ENCODE results near the gene CLINT1.
"Not testable (repeated sequence)": the region's sequence is repeated elsewhere in the genome, so short reads cannot be mapped to it uniquely, and the experiment has no call there.

CLINT1 gene

DNA sequence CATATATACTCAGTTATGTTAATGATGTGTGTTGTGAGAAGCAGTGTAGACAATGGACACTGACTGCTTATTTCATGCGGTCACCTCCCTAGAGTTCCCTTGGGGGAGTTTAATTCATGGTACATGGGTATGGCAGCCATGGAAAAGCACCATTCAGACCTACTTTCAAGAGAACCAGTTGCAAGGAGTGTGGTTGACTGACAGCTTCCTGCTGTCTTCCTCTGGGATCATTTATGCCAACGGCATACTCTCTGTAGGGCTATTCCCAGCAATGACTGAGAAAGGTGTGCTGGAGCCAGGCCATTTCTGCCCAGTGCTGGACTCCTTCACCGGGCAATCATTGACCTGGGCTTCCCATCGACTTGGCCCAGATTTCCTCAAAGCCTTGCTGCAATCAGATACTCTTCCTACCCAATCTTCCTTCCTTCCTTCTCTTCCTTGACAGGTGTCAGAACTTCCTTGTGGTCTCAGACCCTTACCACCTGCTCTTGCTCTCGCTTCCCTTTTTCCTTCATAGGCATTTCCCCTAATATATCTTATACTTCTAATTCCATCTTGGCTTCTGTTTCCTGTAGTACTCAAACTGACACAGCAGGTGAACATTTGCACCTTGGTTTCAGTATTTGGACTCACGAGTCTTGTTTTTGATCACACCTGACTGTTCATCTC is 3.4 kb upstream of the CLINT1 start:
- DNase-seq (ENCODE audit: low read depth) = no peak

DNA sequence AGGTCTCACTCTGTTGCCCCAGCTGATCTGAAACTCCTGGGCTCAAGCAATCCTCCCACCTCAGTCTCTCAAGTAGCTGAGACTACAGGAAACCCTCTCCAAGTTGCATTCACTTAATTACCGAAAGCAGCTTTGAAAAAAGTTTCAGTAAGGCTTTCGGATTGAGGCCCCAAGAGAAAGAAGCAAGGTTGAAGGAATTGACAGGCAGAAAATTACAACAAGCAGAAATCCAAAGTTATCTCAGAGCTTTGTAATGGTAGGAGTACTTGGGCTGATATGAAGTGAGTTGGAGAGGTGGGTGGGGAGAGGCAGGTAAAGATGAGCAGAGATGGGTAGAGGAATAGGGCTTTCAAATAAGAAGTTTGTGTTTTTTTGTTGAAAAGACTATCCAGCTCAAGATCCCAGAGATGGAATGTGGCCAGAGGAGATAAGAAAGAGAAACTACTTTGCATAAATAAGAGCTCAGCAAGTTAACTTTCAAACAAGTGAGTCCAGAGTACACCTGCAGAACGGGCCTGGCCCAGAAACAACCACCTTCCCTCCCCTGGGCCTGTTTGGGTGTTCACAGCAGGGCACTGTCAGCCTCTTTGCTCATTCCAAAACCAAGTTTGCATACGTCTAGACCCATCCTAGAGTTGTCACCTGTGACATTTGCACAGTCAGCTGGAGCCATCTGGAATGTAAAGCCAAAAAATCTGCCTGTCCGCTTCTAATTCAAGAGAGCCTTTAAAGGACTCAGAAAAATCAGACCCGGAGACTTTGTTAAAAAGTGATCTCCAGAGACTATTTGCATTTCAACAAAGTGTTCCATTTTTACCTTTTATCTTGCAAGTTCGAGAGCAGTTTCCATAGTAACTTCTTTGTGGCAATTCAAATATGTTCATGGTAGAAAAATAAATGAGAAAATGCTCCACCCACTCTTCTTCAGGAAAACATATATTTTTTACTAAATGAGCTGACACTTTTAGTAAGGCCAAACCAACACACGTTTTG is 2.2 kb upstream of the CLINT1 start:
- no peak for DNase-seq (ENCODE audit: low read depth)

GRCh38 chr5:157859227-157859575 is 256 bp upstream of the CLINT1 start:
- DNase-seq (ENCODE audit: low read depth) = no peak

GRCh38 chr5:157857816-157858526 is 974 bp downstream of the CLINT1 start:
- no peak for DNase-seq (ENCODE audit: low read depth)

GRCh38 chr5:157855404-157855994 is 3.4 kb downstream of the CLINT1 start:
- no peak for DNase-seq (ENCODE audit: low read depth)

- not testable (repeated sequence) for DNase-seq (ENCODE audit: low read depth)
Observed at GRCh38 chr5:157853365-157853764, 5.6 kb downstream of the CLINT1 start.

DNA sequence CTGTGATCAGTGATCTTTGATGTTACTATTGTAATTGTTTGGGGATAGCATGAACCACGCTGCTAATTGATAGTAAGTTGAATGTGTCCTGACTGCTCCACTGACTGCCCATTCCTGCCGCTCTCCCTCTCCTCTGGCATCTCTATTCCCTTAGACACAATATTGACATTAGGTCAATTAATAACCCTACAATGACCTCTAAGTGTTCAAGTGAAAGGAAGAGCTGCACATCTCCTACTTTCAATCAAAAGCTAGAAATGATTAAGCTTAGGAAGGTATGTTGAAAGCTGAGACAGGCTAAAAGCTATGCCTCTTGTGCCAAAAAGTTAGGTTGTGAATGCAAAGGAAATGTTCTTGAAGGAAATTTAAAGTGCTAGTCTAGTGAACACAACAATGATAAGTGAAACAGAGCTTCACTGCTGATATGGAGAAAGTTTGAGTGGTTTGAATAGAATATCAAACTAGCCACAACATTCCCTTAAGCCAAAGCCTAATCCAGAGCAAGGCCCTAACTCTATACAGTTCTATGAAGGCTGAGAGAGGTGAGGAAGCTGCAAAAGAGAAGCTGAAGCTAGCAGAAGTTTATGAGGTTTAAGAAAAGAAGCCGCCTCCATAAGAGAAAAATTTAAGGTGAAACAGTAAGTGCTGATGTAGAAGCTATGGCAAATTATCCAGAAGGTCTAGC is 12.9 kb downstream of the CLINT1 start:
- no peak for DNase-seq (ENCODE audit: low read depth)

DNA sequence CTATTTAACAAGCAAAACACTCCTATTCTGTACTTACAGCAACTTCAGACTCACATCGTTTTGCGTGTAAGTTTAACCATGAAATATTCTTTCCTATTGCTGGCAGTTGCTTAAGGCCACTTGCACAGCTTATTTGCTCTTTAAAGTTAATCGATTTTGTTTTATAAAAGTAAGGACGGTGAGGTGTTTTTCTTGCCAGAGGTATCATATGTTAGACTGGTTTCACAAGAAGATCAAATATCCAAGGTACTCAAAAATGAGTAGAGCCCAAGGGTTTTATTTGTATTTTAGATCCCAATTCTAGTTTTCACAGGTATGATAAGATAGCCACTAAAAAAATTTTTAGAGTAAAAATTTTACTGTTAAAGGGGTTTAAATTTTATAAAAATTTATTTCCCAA is 16.2 kb downstream of the CLINT1 start:
- DNase-seq (ENCODE audit: low read depth) = no peak

GRCh38 chr5:157842185-157842584 is 16.8 kb downstream of the CLINT1 start:
- no peak for DNase-seq (ENCODE audit: low read depth)

GRCh38 chr5:157839157-157839795 is 19.7 kb downstream of the CLINT1 start:
- DNase-seq (ENCODE audit: low read depth) = no peak

DNA sequence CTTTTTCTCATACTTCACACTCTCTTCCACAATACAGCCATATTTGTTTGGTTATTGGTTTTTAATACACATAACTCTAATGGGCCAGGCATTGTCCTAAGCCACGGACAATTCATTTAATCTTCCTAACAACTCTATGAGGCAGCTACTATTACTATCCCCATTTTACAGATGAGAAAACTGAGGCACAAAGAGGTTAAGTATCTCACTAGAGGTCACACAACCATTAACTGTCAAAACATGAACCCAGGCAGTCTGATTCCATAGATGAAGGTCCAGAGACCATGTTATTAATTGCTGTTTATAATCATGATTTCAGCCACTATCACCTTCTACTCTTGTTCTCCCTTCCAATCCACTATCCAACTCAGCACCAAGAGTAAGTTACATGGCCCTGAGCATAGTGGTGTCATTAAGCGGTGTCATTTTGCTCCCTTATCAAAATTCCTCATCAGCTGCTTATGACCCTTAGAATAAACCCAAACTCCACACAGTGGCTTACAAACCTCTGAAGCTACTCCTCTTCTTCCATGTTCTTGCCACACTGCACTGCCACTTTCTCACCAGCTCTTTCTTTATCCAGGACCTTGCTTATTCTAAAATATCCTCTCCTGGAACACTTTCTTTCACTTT is 22.7 kb downstream of the CLINT1 start:
- no peak for DNase-seq (ENCODE audit: low read depth)

DNA sequence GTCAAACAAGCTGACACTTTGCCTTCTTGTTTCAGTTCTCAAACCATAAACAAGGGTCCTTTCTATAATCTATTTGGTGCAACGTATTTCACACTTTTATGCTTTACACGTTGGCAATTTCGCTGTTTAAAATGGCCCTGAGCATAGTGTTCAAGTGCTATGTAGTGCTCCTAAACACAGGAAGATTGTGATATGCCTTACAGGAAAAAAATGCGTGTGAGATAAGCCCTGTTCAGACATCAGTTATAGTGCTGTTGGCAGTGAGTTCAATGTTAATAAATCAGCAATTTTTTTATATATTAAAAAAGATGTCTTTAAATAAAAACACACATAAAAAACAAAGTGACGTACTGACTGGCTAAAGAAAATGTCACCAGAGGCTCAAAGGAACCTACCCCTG is 23.9 kb downstream of the CLINT1 start:
- no peak for DNase-seq (ENCODE audit: low read depth)

DNA sequence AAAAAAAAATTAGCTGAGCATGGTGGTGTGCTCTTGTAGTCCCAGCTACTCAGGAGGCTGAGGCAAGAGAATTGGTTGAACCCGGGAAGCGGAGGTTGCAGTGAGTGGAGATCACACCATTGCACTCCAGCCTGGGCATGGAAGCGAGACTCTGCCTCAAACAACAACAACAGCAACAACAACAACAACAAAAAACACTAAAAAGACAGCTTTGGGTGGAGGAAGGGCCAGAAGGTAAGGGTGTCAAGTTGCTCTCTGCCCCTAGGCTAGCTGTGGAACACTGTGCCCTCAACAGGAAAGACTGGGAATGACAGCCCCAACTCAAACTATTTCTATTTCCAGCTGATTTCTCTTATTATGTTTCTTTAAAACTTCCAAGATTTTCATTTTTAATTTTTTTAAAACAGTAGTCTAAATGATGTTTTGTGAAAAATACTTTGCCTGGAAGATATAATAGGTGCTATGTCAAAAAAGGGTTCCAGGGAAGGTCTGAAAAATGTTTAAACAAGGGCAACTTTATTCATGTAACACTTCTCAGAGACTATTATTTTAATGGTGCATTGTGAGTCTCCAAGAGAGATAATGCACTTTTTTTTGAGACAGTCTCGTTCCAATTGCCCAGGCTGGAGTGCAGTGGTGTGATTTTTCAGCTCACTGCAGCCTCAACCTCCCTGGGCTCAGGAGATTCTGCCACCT is 29.9 kb downstream of the CLINT1 start:
- DNase-seq (ENCODE audit: low read depth) = no peak

DNA sequence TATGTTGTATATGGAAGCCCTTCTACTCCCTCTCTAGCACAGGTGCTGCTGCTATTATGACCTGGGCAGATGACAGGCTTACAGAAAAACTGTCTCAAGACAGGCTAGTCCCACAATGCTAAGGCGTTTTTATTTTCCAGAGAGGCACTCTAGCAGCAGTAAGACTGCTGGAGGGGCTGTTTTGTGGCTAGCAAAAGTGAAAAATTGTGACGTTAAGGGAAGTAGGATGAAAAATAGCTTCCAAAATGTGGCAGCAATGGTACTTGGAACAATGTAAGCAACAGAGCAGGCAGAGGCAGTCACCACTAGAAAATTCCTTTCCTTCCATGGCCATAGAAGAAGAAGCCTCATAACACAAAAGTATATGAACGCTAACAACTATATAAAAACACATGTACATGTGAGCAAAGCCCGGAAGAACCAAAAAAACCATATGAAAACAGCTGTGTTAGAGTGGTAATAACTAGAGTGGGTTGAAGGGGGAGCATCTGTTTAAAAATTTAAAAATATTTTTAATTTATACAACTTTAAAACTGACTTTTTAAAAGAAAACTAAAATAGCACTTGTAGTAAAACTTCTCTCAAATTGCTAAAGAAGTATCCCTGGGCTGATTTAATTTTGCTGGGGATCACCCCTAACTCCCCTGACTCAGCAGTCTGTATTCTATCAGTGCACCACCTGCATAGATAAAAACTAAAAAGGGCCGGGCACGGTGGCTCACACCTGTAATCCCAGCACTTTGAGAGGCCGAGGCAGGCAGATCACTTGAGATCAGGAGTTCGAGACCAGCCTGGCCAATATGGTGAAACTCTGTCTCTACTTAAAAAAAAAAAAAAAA is 30.6 kb downstream of the CLINT1 start:
- DNase-seq (ENCODE audit: low read depth) = no peak

DNA sequence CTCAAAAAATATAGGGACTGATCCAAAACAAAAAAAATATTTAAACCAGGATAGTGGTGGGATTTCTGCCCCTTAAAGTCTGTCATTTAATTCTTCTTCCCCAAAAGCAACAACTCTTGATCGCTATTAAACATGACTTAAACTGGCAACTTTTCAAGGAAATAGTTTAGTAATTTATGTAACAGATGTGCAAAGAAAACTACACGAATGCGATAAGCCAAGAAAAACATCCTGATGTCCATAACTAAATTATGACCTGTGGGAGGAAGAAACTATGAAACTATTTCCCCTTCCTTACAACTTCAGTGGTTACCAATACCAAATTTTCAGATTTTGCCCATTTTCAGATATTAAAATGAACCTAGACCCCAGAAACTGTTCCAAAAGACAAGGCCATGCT is 31.5 kb downstream of the CLINT1 start:
- no peak for DNase-seq (ENCODE audit: low read depth)

GRCh38 chr5:157823655-157824054 is 35.3 kb downstream of the CLINT1 start:
- DNase-seq (ENCODE audit: low read depth) = no peak

- no peak for DNase-seq (ENCODE audit: low read depth)
Observed at GRCh38 chr5:157821822-157822622, 36.9 kb downstream of the CLINT1 start.

- DNase-seq (ENCODE audit: low read depth) = no peak
Observed at GRCh38 chr5:157821405-157821804, 37.5 kb downstream of the CLINT1 start.

Data from activated T-helper 9 cell treated with anti-CD3 and anti-CD28 coated beads, Interleukin-2, amount 50 U/mL, for 16 hours (primary cell).